Brain microvascular endothelial cell (primary cell): ENCODE measurements around the gene TMEM201.

Experiments used
- DNase-seq: peaks from one replicate; pipeline ENCODE4 v3.0.0-alpha.2; 2020
- H3K27ac ChIP-seq: fragments of 250-450 bp; sonication (Bioruptor Pico); 2 replicates; pipeline ENCODE4 v1.5.1; 2020; ENCODE audit warnings: mild to moderate bottlenecking, moderate library complexity
- H3K27me3 ChIP-seq: fragments of 250-450 bp; sonication (Bioruptor Pico); replicated peaks from 2 replicates; pipeline ENCODE4 v1.5.1; 2020; ENCODE audit warnings: mild to moderate bottlenecking
- H3K36me3 ChIP-seq: fragments of 250-450 bp; sonication (Bioruptor Pico); replicated peaks from 2 replicates; pipeline ENCODE4 v1.5.1; 2020; ENCODE audit warnings: mild to moderate bottlenecking
- H3K4me3 ChIP-seq: 2 replicates; pipeline ENCODE4 v1.5.1; 2011; ENCODE audit warnings: low read depth, mild to moderate bottlenecking, control low read depth, low read length, moderate library complexity
- CTCF ChIP-seq: IDR thresholded peaks from 2 replicates; pipeline ENCODE4 v1.5.1; 2011; ENCODE audit warnings: low read depth, mild to moderate bottlenecking, moderate library complexity, low read length, control low read depth, inconsistent platforms; ENCODE audit errors: missing control alignments
- in situ Hi-C: cut with HindIII; loops from 2 replicates; pipeline ENCODE4 v1.10.0; 2017; ENCODE audit warnings: low sequenced_read_pairs, low pct_ligation_motif_present

The TMEM201 gene

DNA sequence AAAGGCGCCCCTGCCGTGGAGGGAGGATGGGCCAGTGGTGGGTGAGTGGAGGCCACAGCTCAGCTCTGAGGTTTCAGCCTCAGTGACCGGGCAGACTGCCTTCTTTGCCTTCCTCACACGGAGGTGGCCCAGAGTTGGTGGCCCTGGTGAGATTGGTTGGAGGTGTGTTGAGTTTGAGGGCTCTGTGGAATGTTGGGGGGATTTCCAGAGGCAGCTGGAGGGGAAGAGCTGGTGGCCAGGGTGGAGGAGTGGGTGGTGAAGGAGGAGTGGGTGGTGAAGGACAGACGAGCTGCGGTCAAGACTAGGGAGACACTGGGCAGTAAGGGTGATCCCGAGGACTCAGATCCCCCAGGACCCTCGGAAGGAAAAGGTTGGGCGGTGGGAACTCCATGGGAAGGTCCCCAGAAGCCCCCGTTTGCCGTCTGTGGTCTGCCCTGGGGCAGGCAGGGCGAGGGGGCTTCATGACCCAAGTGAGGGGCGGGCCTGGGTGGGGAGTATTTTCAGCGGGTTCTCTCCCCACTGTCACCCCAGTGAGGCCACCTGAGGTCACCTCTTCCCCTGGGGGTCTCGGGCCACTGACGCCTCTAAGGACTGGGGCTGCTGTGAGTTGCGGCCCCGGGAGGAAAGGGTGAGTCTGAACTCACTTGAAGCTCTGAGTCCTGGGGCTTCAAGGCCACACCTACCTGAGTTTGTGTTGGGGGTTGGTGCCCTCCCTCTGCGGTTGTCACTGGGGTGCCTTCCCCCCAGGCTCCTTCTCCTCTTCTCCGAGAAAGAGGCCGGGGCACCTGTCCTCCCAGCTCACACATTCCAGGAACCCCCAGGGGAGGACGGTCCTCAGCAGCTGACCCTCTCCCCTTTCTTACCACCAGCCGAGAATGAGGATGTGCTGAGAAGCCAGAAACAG is 40.1 kb downstream of the TMEM201 start:
- H3K4me3 ChIP-seq, result no peak overlapping the region
- no peaks in the 10 kb centered on the region for H3K27me3 ChIP-seq
- DNase-seq, result no peak

GRCh38 chr1:9629445-9630201 is 40.9 kb downstream of the TMEM201 start:
- Histone ChIP-seq H3K4me3 (no peak overlapping the region), H3K36me3 (no peaks in the 10 kb centered on the region), H3K27ac (no peak overlapping the region), H3K27me3 (no peaks in the 10 kb centered on the region)
- no peak for DNase-seq
- in situ Hi-C loops, result no loop called here
- no peak for TF ChIP-seq CTCF

More for the DNA sequence above, 40.1 kb downstream of the TMEM201 start:
- H3K27ac ChIP-seq, result no peak overlapping the region
- H3K36me3 ChIP-seq, result no peaks in the 10 kb centered on the region
- in situ Hi-C loops, result no loop called here
- no peak for TF ChIP-seq CTCF

DNA sequence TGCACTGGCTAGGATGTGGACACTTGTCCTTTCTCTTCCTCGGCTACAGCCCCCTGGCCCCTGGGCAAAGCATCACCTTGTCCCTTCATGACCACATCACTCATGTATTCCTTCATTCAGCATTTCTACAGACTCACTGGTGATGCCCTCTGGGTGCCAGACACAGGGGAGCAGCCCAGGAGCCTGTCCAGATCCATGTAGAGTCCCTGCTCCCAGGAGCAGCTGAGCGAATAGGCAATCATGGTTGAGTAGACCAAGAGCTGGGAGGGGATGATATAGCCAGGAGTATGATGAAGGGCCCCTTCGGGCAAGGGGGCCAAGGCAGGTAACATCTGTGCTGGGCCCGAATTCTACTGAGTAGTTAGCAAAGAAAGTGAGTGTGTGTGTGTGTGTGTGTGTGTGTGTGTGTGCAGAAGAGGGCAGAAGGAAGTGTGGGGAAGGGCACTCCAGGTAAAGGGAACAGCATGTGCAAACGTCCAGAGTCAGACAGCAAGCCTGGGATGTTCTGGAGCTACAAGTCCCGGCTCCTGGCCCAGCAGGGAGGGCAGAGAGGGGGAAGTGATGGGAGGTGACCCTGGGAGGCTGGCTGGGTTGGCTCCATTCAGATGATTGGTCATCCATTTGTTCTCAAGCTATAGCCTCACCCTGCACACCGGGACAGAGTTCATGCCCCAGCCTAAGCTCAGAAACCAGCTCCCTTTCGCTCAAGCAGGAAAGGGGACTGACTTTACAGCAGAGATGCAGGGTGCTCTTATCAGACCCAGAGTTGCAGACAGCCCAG is 41.8 kb downstream of the TMEM201 start:
- Histone ChIP-seq H3K27ac (no peak overlapping the region), H3K36me3 (no peaks in the 10 kb centered on the region), H3K4me3 (no peak overlapping the region), H3K27me3 (no peaks in the 10 kb centered on the region)
- no peak for DNase-seq
- no peak for TF ChIP-seq CTCF
- in situ Hi-C loops, result no loop called here

DNA sequence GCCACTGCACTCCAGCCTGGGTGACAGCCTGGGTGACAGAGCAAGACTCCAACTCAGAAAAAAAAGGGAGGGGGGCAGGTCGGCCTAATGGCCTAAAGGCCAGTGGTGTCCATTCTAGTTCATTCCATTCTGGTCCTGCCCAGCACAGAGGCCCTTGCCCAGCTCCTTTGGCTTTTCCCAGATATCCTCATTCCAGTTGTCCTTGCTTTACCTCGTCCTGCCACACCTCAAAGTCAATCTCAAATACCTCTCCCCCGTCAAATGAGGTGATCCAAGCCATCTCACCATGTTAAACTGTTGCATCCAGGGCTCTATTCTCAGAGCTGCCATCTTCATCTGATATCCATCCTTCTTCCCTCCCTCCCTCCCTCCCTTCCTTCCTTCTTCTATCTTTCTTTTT is 42.9 kb downstream of the TMEM201 start:
- DNase-seq, result no peak
- no peak overlapping the region for H3K4me3 ChIP-seq
- no peaks in the 10 kb centered on the region for H3K27me3 ChIP-seq
- H3K27ac ChIP-seq, result no peak overlapping the region
- no peaks in the 10 kb centered on the region for H3K36me3 ChIP-seq
- no peak for TF ChIP-seq CTCF
- in situ Hi-C loops, result no loop called here

GRCh38 chr1:9633493-9633892 is 44.8 kb downstream of the TMEM201 start:
- H3K36me3 ChIP-seq, result no peaks in the 10 kb centered on the region
- H3K27ac ChIP-seq, result no peak overlapping the region
- in situ Hi-C loops, result no loop called here
- no peak overlapping the region for H3K4me3 ChIP-seq
- H3K27me3 ChIP-seq, result no peaks in the 10 kb centered on the region
- no peak for DNase-seq
- no peak for TF ChIP-seq CTCF
